Measurements from ENCODE around the gene SOCS7. TPM values are rescaled to one million over a fixed set of nuclear protein-coding genes. Genes with fewer than 3 reads are reported as not detected.

Gene SOCS7
- total and polyA plus RNA-seq, 4 experiments from 2014 or later = 0.11 to 24.7 (median 12.4) TPM

GRCh38 chr17:38427160-38427949 is 75.7 kb downstream of the SOCS7 start:
- peak overlapping the region; percentile 33 to 83 (median 77) for H3K4me3 Mint-ChIP-seq
- Histone ChIP-seq H3K4me3 (ENCODE audit: low read length in 2 of 2) (peak overlapping the region in 1 of 2 donors; percentile 41), H3K4me1 (ENCODE audit: insufficient read depth, low read length) (peaks cover 10% of the 10 kb centered on the region), H3K27ac (ENCODE audit: low read depth, low read length) (no peak overlapping the region), H3K36me3 (ENCODE audit: insufficient read depth, low read length) (no peaks in the 10 kb centered on the region), H3K9me3 (ENCODE audit: control insufficient read depth in 1 of 2, low read length in 2 of 2) (no peaks in the 10 kb centered on the region), H3K27me3 (ENCODE audit: insufficient read depth, low read length) (peaks cover 5% of the 10 kb centered on the region)
- DNase-seq = no peak
- H3K27me3 Mint-ChIP-seq = peaks cover 18 to 24% of the 10 kb centered on the region in 2 donors
- H3K36me3 Mint-ChIP-seq = no peaks in the 10 kb centered on the region
- intact Hi-C loops (cut with micrococcal nuclease) = no loop called here
- CTCF ChIA-PET (ENCODE audit: partially characterized antibody) = interaction anchor here (0.8 to 1.5 kb wide), 3 partner anchors 13 to 240 kb away, joined by 3 read pairs; no protein-coding TSS in a partner anchor
- H3K4me1 Mint-ChIP-seq = peaks cover 4 to 12% (median 7%) of the 10 kb centered on the region in 4 donors
- peak overlapping the region in 6 of 7 donors; percentile 9 to 89 (median 42) for H3K27ac Mint-ChIP-seq
- POLR2A ChIA-PET (ENCODE audit: partially characterized antibody) = no interaction called here
- no peaks in the 10 kb centered on the region for H3K9me3 Mint-ChIP-seq

GRCh38 chr17:38428112-38428642 is 76.5 kb downstream of the SOCS7 start, which contains the start of gene ARHGAP23:
Gene ARHGAP23 (plus strand): TSS chr17:38428464. CDS start chr17:38428486, 22 bp downstream.
- ChIA-PET CTCF (ENCODE audit: partially characterized antibody) (interaction anchor here (0.9 to 1.0 kb wide), 2 partner anchors 14 to 79 kb away, joined by 3 read pairs; no protein-coding TSS in a partner anchor), POLR2A (ENCODE audit: partially characterized antibody) (no interaction called here)
- H3K9me3 ChIP-seq (ENCODE audit: control insufficient read depth in 1 of 2, low read length in 2 of 2) = no peaks in the 10 kb centered on the region
- intact Hi-C loops (cut with micrococcal nuclease) = no loop called here
- H3K4me3 ChIP-seq (ENCODE audit: low read length in 2 of 2) = peak within 1 kb of the TSS in 1 of 2 donors; percentile 41
- H3K36me3 ChIP-seq (ENCODE audit: insufficient read depth, low read length) = no peaks in the 10 kb centered on the region
- no peaks in the 10 kb centered on the region for H3K9me3 Mint-ChIP-seq
- peaks cover 10% of the 10 kb centered on the region for H3K4me1 ChIP-seq (ENCODE audit: insufficient read depth, low read length)
- no peak within 1 kb of the TSS for H3K27ac ChIP-seq (ENCODE audit: low read depth, low read length)
- peaks cover 14 to 24% of the 10 kb centered on the region in 2 donors for H3K27me3 Mint-ChIP-seq
- H3K4me3 Mint-ChIP-seq = peak within 1 kb of the TSS; percentile 51 to 83 (median 77)
- H3K27me3 ChIP-seq (ENCODE audit: insufficient read depth, low read length) = no peaks in the 10 kb centered on the region
- DNase-seq = peak in 3 of 5 donors; percentile 21 to 33 (median 26)
- peak within 1 kb of the TSS in 6 of 7 donors; percentile 9 to 89 (median 42) for H3K27ac Mint-ChIP-seq
- H3K36me3 Mint-ChIP-seq = no peaks in the 10 kb centered on the region
- peaks cover 4 to 12% (median 7%) of the 10 kb centered on the region in 4 donors for H3K4me1 Mint-ChIP-seq

- Histone ChIP-seq H3K9me3 (ENCODE audit: control insufficient read depth in 1 of 2, low read length in 2 of 2) (no peaks in the 10 kb centered on the region), H3K27me3 (ENCODE audit: insufficient read depth, low read length) (no peaks in the 10 kb centered on the region), H3K4me1 (ENCODE audit: insufficient read depth, low read length) (peaks cover 10% of the 10 kb centered on the region), H3K4me3 (ENCODE audit: low read length in 2 of 2) (peak overlapping the region in 1 of 2 donors; percentile 27), H3K36me3 (ENCODE audit: insufficient read depth, low read length) (no peaks in the 10 kb centered on the region), H3K27ac (ENCODE audit: low read depth, low read length) (no peak overlapping the region)
- peak overlapping the region in 5 of 8 donors; percentile 26 to 77 (median 71) for H3K4me3 Mint-ChIP-seq
- peaks cover 4 to 8% (median 6%) of the 10 kb centered on the region in 4 donors for H3K4me1 Mint-ChIP-seq
- no peak for DNase-seq
- CTCF ChIA-PET (ENCODE audit: partially characterized antibody) = interaction anchor here (0.9 to 1.0 kb wide), 2 partner anchors 15 to 79 kb away, joined by 3 read pairs; no protein-coding TSS in a partner anchor
- no peaks in the 10 kb centered on the region for H3K9me3 Mint-ChIP-seq
- H3K27me3 Mint-ChIP-seq = peaks cover 12 to 19% of the 10 kb centered on the region in 2 donors
- POLR2A ChIA-PET (ENCODE audit: partially characterized antibody) = no interaction called here
- intact Hi-C loops (cut with micrococcal nuclease) = no loop called here
- H3K36me3 Mint-ChIP-seq = no peaks in the 10 kb centered on the region
- no peak overlapping the region for H3K27ac Mint-ChIP-seq
Measured at GRCh38 chr17:38428643-38429371, 77.2 kb downstream of the SOCS7 start.

GRCh38 chr17:38429476-38430100 is 77.9 kb downstream of the SOCS7 start:
- H3K4me1 Mint-ChIP-seq = peaks cover 4 to 6% (median 6%) of the 10 kb centered on the region in 4 donors
- ChIA-PET POLR2A (ENCODE audit: partially characterized antibody) (no interaction called here), CTCF (ENCODE audit: partially characterized antibody) (no interaction called here)
- H3K27me3 Mint-ChIP-seq = peaks cover 9 to 12% of the 10 kb centered on the region in 2 donors
- Histone ChIP-seq H3K36me3 (ENCODE audit: insufficient read depth, low read length) (no peaks in the 10 kb centered on the region), H3K4me1 (ENCODE audit: insufficient read depth, low read length) (peaks cover 10% of the 10 kb centered on the region), H3K4me3 (ENCODE audit: low read length in 2 of 2) (no peak overlapping the region), H3K27ac (ENCODE audit: low read depth, low read length) (no peak overlapping the region), H3K27me3 (ENCODE audit: insufficient read depth, low read length) (no peaks in the 10 kb centered on the region), H3K9me3 (ENCODE audit: control insufficient read depth in 1 of 2, low read length in 2 of 2) (no peaks in the 10 kb centered on the region)
- no peak for DNase-seq
- intact Hi-C loops (cut with micrococcal nuclease) = no loop called here
- no peaks in the 10 kb centered on the region for H3K9me3 Mint-ChIP-seq
- H3K27ac Mint-ChIP-seq = peak overlapping the region in 3 of 7 donors; percentile 37 to 65 (median 59)
- no peaks in the 10 kb centered on the region for H3K36me3 Mint-ChIP-seq
- peak overlapping the region in 7 of 8 donors; percentile 51 to 77 (median 71) for H3K4me3 Mint-ChIP-seq

- no peaks in the 10 kb centered on the region for H3K9me3 Mint-ChIP-seq
- Histone ChIP-seq H3K4me1 (ENCODE audit: insufficient read depth, low read length) (peaks cover 10% of the 10 kb centered on the region), H3K27ac (ENCODE audit: low read depth, low read length) (no peak overlapping the region), H3K36me3 (ENCODE audit: insufficient read depth, low read length) (no peaks in the 10 kb centered on the region), H3K9me3 (ENCODE audit: control insufficient read depth in 1 of 2, low read length in 2 of 2) (no peaks in the 10 kb centered on the region), H3K27me3 (ENCODE audit: insufficient read depth, low read length) (no peaks in the 10 kb centered on the region), H3K4me3 (ENCODE audit: low read length in 2 of 2) (no peak overlapping the region)
- intact Hi-C loops (cut with micrococcal nuclease) = no loop called here
- H3K4me3 Mint-ChIP-seq = peak overlapping the region in 5 of 8 donors; percentile 49 to 77 (median 62)
- H3K36me3 Mint-ChIP-seq = no peaks in the 10 kb centered on the region
- CTCF ChIA-PET (ENCODE audit: partially characterized antibody) = no interaction called here
- H3K4me1 Mint-ChIP-seq = peaks cover 4 to 6% (median 6%) of the 10 kb centered on the region in 4 donors
- H3K27me3 Mint-ChIP-seq = peaks cover 5 to 7% of the 10 kb centered on the region in 2 donors
- H3K27ac Mint-ChIP-seq = peak overlapping the region in 3 of 7 donors; percentile 8 to 44 (median 10)
- DNase-seq = no peak
- POLR2A ChIA-PET (ENCODE audit: partially characterized antibody) = no interaction called here
Measured at GRCh38 chr17:38430316-38430715, 78.7 kb downstream of the SOCS7 start.

GRCh38 chr17:38430822-38431221 is 79.2 kb downstream of the SOCS7 start:
- Histone ChIP-seq H3K27ac (ENCODE audit: low read depth, low read length) (no peak overlapping the region), H3K4me1 (ENCODE audit: insufficient read depth, low read length) (peaks cover 10% of the 10 kb centered on the region), H3K27me3 (ENCODE audit: insufficient read depth, low read length) (no peaks in the 10 kb centered on the region), H3K36me3 (ENCODE audit: insufficient read depth, low read length) (no peaks in the 10 kb centered on the region), H3K9me3 (ENCODE audit: control insufficient read depth in 1 of 2, low read length in 2 of 2) (no peaks in the 10 kb centered on the region), H3K4me3 (ENCODE audit: low read length in 2 of 2) (no peak overlapping the region)
- H3K9me3 Mint-ChIP-seq = no peaks in the 10 kb centered on the region
- peaks cover 4 to 6% (median 6%) of the 10 kb centered on the region in 4 donors for H3K4me1 Mint-ChIP-seq
- DNase-seq = no peak
- CTCF ChIA-PET (ENCODE audit: partially characterized antibody) = no interaction called here
- H3K36me3 Mint-ChIP-seq = no peaks in the 10 kb centered on the region
- peaks cover 2 to 5% of the 10 kb centered on the region in 2 donors for H3K27me3 Mint-ChIP-seq
- intact Hi-C loops (cut with micrococcal nuclease) = no loop called here
- H3K27ac Mint-ChIP-seq = no peak overlapping the region
- peak overlapping the region in 1 of 8 donors; percentile 66 for H3K4me3 Mint-ChIP-seq
- POLR2A ChIA-PET (ENCODE audit: partially characterized antibody) = no interaction called here
